Measurements from ENCODE around the gene CCDC38. TPM values are rescaled to one million over a fixed set of nuclear protein-coding genes. Genes with fewer than 3 reads are reported as not detected.

The CCDC38 gene
- total and polyA plus RNA-seq, 2 experiments from 2014 or later = not detected

GRCh38 chr12:95829395-95829794 lies 113.0 kb downstream of the CCDC38 start:
- TF ChIP-seq EZH2phosphoT487 (IDR thresholded peaks at IDR 0.05; ENCODE audit: low read depth, severe bottlenecking, unreplicated experiment) (no peak), EZH2 (IDR thresholded peaks at IDR 0.05; ENCODE audit: borderline replicate concordance) (no peak), CTCF (IDR thresholded peaks at IDR 0.05; ENCODE audit: poor library complexity) (no peak)
- Histone ChIP-seq H2AFZ (no peak overlapping the region), H3K4me3 (no peak overlapping the region), H3K27me3 (no peaks in the 10 kb centered on the region), H3K4me1 (ENCODE audit: insufficient read depth) (no peaks in the 10 kb centered on the region), H3K9me3 (ENCODE audit: low read depth) (no peaks in the 10 kb centered on the region), H3K4me2 (no peak overlapping the region), H3K36me3 (replicated peaks; ENCODE audit: insufficient read depth, low read depth) (no peaks in the 10 kb centered on the region), H4K20me1 (ENCODE audit: insufficient read depth, poor library complexity, severe bottlenecking) (no peaks in the 10 kb centered on the region), H3K79me2 (no peaks in the 10 kb centered on the region), H3K27ac (no peak overlapping the region), H3K9me2 (replicated peaks; ENCODE audit: insufficient read depth) (no peaks in the 10 kb centered on the region)
- no peak for DNase-seq (ENCODE audit: low spot score)

GRCh38 chr12:95820096-95820703 lies 122.2 kb downstream of the CCDC38 start:
- no peaks in the 10 kb centered on the region for H3K27me3 ChIP-seq
- no peaks in the 10 kb centered on the region for H4K20me1 ChIP-seq (ENCODE audit: insufficient read depth, poor library complexity, severe bottlenecking)
- H3K27ac ChIP-seq = no peak overlapping the region
- no peak overlapping the region for H3K4me3 ChIP-seq
- no peaks in the 10 kb centered on the region for H3K9me2 ChIP-seq (replicated peaks; ENCODE audit: insufficient read depth)
- H3K79me2 ChIP-seq = no peaks in the 10 kb centered on the region
- no peak overlapping the region for H3K4me2 ChIP-seq
- no peaks in the 10 kb centered on the region for H3K9me3 ChIP-seq (ENCODE audit: low read depth)
- H3K36me3 ChIP-seq (replicated peaks; ENCODE audit: insufficient read depth, low read depth) = no peaks in the 10 kb centered on the region
- no peak overlapping the region for H2AFZ ChIP-seq
- WGBS (ENCODE audit: low lambda C conversion rate, missing lambda C conversion rate) = 7% methylated on average over 1 of the region's 1 CpG
- TF ChIP-seq EZH2phosphoT487 (IDR thresholded peaks at IDR 0.05; ENCODE audit: low read depth, severe bottlenecking, unreplicated experiment) (no peak), CTCF (IDR thresholded peaks at IDR 0.05; ENCODE audit: poor library complexity) (peak; percentile 62)
- H3K4me1 ChIP-seq (ENCODE audit: insufficient read depth) = no peaks in the 10 kb centered on the region
- peak; percentile 58 for DNase-seq (ENCODE audit: low spot score)

Other genes with a start within 250 kb of the CCDC38 start
- gene NTN4, start 151.8 kb downstream of the CCDC38 start, total RNA-seq = 33.5 and 37.0 TPM in 2 replicates
- 20.2 and 23.5 TPM in 2 replicates for gene NTN4, start 151.8 kb downstream of the CCDC38 start, polyA plus RNA-seq
- gene SNRPF, start 83.7 kb downstream of the CCDC38 start, total RNA-seq = 10.9 and 20.0 TPM in 2 replicates
- gene SNRPF, start 83.7 kb downstream of the CCDC38 start, polyA plus RNA-seq = 54.4 and 54.6 TPM in 2 replicates
- 2.1 and 3.5 TPM in 2 replicates for gene AMDHD1, start 717 bp upstream of the CCDC38 start, total RNA-seq
- gene AMDHD1, start 717 bp upstream of the CCDC38 start, polyA plus RNA-seq = 0.43 and 3.0 TPM in 2 replicates
- gene HAL, start 53.7 kb upstream of the CCDC38 start, total RNA-seq = 1.3 and 1.8 TPM in 2 replicates
- 0.91 and 1.7 TPM in 2 replicates for gene HAL, start 53.7 kb upstream of the CCDC38 start, polyA plus RNA-seq
- gene LTA4H, start 93.0 kb upstream of the CCDC38 start, total RNA-seq = 89.0 and 90.5 TPM in 2 replicates
- gene LTA4H, start 93.0 kb upstream of the CCDC38 start, polyA plus RNA-seq = 35.0 and 42.1 TPM in 2 replicates

All from hepatocyte (in vitro differentiated cells).